IPS-18c (cell line): ENCODE data around the gene OR2A7.
"Not testable (repeated sequence)": the region's sequence is repeated elsewhere in the genome, so short reads cannot be mapped to it uniquely, and the experiment has no call there.

Experiments
- H3K4me3 ChIP-seq: 2 replicates; pipeline ENCODE4 v1.7.0; 2013; ENCODE audit warnings: low read depth, mild to moderate bottlenecking, low read length, moderate library complexity; ENCODE audit not compliant: insufficient read depth
- H3K9me3 ChIP-seq: one replicate; pipeline ENCODE4 v1.6.1; 2013; ENCODE audit warnings: mild to moderate bottlenecking, low read length, moderate library complexity; ENCODE audit not compliant: control insufficient read depth, insufficient read depth

The OR2A7 gene

DNA sequence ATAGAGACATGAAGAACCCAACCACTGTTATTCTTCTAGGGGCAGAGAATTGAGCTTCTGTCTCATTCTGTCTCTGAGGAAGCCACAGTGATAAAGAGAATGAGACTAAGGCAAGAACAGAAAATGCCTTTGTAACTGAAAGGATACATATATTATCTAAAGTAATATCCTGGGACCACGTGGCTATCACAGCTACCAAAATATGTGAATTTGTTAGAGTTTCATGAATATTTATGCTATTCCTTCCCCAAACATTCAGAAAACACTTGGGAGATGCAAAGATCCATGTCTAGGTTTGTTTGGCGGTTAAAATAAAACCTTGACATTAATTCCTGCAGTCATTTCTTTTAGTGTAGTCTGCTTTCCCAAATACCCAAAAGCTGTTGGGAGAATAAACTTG is 2.5 kb downstream of the OR2A7 start:
- H3K9me3 ChIP-seq, H3K4me3 ChIP-seq: not testable (repeated sequence)

DNA sequence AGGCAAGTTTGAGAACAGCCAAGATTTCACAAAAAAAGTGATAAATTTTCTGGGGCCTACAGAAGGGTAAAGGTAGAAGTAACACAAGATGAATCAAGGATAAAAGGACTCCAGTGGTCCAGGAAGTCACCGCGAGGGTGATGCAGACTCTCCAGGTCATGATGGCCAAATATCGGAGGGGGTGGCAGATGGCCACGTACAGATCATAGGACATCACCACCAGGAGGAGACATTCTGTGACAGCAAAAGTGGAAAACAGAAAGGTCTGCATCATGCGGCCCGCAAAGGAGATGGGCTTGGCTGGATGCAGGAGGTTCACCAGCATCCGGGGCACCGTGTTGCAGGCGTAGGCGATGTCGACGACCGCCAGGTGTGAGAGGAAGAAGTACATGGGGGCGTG is 5.5 kb downstream of the OR2A7 start:
- not testable (repeated sequence) for H3K4me3 ChIP-seq, H3K9me3 ChIP-seq

DNA sequence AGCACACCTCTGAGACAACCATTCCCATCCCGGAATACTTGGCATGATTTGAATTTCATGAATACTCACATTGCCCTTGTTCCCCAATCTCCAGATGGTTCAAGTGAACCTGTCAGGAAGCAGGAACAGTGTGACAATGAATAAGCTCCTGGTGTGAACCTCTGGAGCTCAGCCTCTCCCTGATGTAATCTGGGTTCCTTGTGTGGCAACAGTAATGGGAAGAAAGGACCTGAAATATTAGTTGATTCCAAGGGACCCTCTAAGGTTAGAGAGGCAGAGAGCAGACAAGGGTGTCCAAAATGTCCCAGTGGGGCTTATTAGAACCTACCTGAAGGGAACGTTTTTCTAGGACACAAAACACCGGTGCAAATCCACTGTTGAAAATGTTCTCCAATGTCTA is 8.5 kb downstream of the OR2A7 start:
- H3K4me3 ChIP-seq = no peak overlapping the region
- H3K9me3 ChIP-seq = no peaks in the 10 kb centered on the region

DNA sequence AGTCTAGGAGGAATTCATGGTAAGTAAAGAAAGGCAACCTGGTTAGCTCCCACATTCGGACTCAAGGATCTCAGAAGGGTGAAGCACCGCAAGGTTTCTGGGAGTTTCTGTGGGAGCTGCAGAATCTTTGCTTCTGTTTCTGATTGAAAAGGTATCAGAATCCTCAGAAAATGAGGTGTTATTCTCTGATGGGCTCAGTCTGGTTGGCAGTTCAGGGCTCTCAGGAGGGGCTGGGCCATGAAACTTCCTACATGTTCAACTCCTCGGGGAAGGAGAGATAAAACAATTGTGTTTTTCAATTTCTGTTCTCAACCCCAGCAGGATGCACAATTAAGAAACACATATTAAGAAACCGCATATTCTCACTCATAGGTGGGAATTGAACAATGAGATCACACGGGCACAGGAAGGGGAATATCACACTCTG is 9.1 kb downstream of the OR2A7 start:
- H3K4me3 ChIP-seq = no peak overlapping the region
- no peaks in the 10 kb centered on the region for H3K9me3 ChIP-seq

DNA sequence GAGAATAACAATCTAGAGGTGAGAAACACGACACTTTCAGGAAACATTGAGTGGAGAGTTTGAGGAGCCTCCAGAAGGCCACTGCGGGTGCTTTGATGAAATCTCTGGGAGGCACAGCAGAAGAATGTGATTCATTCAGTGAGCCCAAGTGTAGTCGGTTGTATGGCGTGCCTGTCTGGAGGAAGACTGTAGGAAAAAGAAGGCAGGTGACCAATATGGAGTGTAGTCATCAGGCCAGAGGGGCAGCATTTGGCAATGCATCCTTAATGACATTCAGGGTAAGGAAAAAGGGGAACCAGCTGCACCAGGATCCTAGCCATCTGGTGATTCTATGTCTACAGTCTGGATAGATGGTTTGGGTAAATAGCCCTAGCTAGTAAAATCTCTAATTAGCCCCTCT is 12.3 kb downstream of the OR2A7 start:
- H3K4me3 ChIP-seq, H3K9me3 ChIP-seq: not testable (repeated sequence)

DNA sequence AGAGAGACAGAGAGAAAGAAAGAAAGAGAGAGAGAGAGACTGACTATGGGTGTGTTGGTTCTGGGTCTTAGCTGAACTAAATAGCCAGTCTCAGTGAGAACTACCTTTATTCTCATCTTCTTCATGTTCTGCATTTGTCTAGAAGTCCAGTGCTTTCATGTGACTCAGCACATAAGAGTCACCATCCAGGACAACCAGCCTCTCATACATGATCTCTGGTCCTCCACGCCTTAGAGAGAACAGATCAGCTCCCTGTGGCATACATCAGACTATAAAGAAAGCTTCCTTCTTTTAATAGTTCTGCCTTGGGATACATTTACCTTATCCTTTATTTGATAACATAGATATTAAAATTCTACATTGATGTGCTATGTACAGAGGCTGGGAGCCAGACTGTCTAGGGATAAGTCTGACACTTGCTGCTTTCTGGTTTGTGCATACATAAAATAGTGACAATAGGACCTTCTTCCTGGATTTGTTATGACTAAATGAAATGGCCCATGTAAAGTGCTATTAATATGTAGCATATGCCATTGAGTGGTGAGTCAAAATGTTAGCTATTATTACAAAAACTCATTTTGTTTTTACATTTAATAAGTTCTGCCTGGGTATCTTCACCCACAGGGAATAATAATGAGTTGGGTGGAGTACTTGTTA is 16.8 kb downstream of the OR2A7 start:
- not testable (repeated sequence) for H3K4me3 ChIP-seq, H3K9me3 ChIP-seq

DNA sequence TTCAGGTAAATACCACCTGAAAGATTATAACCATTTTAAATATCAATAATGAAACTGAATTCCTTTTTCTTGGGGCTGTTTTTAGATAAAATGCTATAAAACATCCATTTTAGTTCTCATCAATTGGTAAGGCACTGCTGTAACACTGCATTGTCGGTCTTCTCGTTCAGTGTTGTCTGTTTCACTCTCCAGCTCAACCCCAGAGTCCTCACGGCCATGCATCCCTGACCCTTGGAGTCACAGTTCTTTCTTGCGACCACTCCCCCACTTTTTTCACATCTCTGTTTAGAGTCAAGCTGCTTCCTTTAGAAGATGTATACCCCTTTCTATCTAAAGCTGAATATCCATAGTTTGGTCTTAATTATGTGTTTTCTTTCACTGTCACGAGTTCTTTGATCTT is 17.6 kb downstream of the OR2A7 start:
- not testable (repeated sequence) for H3K9me3 ChIP-seq, H3K4me3 ChIP-seq

DNA sequence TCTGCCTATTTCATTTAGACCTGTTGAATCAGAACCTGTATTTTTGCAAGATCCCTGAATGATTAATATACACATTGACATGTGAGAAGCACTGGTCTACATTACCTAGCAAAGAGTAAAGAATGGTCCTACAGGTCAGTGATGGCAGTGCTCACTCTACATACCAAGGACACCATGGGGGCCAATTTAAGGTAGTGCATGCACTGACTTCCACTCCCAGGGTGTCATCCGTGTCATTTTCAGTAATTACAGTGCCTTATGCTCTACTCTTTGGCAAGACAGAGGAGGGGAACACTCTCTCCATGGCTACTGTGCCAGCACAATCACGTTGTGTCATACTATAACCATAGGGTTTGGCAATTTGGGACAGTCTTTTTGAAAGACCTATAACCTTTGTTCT is 19.2 kb downstream of the OR2A7 start:
- H3K4me3 ChIP-seq, H3K9me3 ChIP-seq: not testable (repeated sequence)

DNA sequence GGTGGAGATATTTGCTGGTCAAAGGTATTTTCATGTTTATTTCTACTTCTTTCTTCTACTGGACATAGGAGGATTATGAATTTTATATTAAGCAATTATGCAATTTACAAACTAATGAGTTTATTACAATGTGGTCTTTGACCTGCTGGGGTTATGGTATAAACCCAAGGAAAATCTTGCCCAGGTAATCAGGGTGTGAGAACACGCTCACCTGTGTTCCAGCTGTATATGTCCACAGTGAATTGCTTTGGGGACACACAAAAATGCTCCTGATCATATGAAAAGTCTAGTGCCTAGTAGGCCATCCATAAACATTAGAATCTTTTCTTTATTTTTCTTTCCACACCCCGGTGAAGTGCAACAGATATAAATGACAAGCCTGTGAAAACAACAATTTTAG is 25.2 kb downstream of the OR2A7 start, which contains the start of gene OR2A42:
Gene OR2A42 (minus strand): TSS at position 241 of the 400 bp plus-strand sequence. CDS start 6,762 bp downstream, outside the sequence.
- not testable (repeated sequence) for H3K4me3 ChIP-seq, H3K9me3 ChIP-seq

DNA sequence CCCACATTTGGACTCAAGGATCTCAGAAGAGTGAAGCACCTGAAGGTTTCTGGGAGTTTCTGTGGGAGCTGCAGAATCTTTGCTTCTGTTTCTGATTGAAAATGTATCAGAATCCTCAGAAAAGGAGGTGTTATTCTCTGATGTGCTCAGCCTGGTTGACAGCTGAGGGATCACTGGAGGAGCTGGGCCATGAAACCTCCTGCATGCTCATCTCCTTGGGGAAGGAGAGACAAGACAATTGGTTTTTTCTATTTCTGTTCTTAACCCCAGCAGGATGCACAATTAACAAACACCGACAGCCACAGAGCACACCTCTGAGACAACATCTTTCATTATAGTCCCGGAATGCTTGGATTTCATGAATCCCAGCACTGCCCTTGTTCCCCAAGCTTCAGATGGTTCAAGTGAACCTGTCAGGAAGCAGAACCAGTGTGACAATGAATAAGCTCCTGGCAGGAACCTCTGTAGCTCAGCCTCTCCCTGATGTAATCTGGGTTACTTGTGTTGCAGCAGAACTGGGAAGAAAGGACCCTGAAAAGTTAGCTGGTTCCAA is 26.0 kb downstream of the OR2A7 start:
- H3K4me3 ChIP-seq, H3K9me3 ChIP-seq: not testable (repeated sequence)

DNA sequence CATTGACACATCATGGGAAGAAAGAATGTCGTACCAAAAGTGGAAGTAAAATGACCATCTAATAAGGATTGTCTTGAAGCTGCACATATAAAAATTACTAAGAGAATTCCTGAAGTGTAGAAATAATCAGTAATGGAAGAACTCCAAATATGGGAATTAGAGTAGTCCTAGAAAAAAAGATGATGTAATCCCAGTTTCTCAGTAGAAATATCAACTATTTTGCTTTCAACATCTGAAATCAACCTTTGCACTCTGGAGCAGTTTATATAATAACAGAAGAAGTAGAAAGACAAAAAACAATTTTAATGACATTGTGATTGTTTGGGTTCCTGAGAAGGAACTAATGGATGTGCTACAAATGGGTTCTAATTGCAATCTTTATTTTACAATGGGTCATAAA is 31.6 kb downstream of the OR2A7 start:
- not testable (repeated sequence) for H3K4me3 ChIP-seq, H3K9me3 ChIP-seq

DNA sequence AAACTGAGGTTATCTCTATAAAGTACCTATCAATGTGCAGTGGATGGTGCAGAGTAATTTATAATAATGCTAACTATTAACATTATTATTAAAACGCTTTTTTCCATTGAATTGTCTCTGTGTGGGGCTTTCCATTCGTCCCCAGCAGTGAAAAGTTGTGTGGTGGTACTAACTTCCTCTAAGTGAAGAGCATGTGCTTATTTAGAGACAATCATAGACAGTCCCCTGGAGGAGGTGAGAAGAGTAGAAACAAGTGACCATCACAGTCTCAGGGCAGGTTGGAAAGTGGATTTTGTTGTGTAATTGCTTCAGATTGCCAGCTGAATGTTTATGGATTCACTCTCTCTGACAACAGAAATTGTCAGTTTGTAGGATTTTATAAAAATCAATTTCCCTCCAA is 33.6 kb downstream of the OR2A7 start:
- not testable (repeated sequence) for H3K9me3 ChIP-seq, H3K4me3 ChIP-seq

DNA sequence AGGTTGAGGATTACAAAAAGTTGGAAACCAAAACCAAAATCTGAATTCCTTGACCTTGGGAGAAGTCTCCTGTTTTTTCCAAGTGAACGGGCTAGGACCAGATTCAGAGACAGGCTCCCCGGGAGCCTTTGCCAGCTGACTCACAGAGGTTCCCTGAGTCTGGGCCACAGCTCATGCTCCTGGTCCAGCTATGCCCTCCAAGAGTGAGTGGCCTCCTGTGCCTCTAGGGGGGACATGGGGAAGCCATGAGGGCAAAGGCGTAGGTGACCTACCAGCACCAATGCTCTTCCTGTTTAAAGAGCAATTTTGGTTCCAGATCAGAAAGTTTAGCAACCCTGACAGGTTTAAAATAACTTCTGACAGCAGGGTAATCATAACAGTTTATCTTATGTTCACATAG is 35.8 kb downstream of the OR2A7 start:
- H3K9me3 ChIP-seq, H3K4me3 ChIP-seq: not testable (repeated sequence)

DNA sequence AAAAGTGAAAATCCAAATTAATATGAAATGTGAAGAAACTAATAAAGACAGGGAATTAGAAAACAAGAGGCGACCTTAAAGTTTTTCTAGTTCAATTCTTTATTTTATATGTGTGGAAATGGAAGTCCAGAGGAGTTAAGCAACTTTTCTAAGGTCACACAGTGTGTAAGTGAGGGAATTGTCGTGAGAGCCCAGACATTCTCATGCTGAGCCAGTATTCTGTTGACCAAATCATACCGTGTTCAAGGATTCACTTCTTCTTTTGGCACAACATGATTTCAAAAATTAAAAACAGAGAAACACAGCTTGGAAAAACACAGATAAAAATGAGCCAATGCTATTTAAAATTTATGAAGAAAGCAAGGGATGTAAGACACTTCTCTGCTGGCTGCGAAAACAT is 37.7 kb downstream of the OR2A7 start:
- H3K9me3 ChIP-seq, H3K4me3 ChIP-seq: not testable (repeated sequence)

DNA sequence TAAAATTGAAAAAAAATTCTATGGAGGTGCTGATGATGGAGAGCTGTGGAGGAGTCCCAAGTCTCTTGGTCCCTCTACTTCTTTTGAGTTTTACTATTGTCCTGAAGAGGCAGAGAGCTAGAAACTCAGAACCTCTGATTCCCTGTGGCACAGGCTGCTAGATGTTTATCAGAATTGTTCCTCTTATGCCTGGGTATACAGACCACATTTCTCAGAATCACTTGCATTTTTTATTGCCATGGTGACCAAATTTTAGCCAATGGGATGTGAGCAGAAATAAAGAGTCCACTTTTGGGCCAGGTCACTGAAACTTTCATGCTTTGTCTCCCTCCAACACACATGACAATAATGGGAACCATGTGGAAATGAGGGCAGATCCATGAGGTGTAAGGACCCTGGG is 40.9 kb downstream of the OR2A7 start:
- not testable (repeated sequence) for H3K4me3 ChIP-seq, H3K9me3 ChIP-seq

DNA sequence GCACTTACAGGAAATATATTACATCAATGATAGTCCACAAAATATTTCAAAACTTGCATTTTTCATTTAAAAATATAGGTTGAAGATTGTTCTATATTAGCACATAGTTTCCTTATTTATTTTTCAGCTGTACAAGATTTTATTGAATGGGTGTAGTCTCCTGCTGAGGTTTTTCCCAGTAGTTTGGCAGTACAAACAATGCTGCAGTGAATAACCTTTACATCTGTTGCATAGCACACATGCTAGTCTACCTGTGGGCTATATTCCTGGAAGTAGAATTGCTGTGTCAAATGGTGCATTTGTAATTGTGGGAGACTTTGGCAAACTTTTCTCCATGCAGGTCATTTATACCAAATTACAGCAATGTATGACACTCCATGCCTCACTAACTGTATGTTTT is 44.1 kb downstream of the OR2A7 start:
- not testable (repeated sequence) for H3K4me3 ChIP-seq, H3K9me3 ChIP-seq

DNA sequence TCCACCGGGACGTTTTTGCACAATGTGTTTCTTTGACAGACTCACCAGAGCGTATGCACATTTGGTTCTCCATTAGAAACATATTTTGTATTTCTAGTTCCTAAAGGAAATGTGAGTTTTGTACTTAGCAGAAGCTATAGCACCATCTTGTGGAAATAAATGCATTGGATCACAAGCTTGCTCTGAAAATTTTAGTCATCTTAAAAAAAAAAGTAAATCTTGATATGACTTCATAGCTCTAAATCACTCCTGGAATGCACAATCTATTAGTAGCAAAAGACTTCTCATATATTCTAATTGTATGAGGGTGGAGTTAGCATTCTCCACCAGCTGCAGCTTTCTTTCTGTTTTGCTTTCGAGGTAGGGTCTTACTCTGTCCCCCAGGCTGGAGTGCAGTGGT is 45.4 kb downstream of the OR2A7 start:
- not testable (repeated sequence) for H3K4me3 ChIP-seq, H3K9me3 ChIP-seq

DNA sequence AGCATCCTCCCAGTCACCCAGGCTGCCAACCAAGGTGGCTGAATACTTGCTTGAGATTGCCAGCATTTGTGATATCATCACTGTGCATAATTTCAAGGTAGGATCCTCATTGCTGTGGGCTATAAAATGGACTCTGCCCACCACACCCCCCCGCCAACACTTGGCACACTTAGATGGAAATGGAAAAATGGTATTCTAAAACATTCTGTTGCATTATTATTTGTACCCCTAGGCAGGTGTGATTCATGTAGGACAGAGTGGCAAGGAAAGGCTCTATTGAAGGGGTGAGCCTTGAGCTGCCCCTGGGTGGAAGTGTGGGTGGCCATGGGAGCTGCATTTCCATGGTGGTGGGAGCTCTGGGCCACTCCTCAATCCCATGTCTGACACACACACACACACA is 46.0 kb downstream of the OR2A7 start:
- H3K9me3 ChIP-seq, H3K4me3 ChIP-seq: not testable (repeated sequence)

DNA sequence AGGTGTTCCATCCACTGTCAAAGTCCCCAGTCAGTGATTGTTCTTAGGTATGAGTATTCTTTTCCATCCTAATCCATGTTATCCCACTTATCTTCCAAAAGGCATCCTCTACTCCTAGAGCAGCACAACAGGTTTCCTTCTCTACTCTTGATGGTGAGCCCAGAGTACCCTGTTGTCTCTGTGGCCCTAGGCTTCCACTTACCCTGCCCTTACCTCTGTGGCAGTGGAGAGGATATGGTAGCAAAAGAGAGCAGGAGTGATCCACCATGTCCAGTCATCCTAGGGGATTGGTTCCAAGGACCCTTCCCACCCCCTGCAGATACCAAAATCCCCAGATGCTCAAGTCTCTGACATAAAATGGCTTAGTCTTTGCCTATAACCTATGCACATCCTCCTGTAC is 47.4 kb downstream of the OR2A7 start:
- H3K4me3 ChIP-seq = not testable (repeated sequence)

More for the DNA sequence above, 47.4 kb downstream of the OR2A7 start:
- not testable (repeated sequence) for H3K9me3 ChIP-seq
